Measurements from ENCODE around the gene MAPK12. TPM values are rescaled to one million over a fixed set of nuclear protein-coding genes. Genes with fewer than 3 reads are reported as not detected.

The MAPK12 gene
- polyA plus RNA-seq, 1 experiment = 26.6 TPM

GRCh38 chr22:50226875-50227165 is 34.7 kb downstream of the MAPK12 start:
- H3K27ac ChIP-seq (ENCODE audit: low read depth, low read length) = no peak overlapping the region
- ChIA-PET CTCF (no interaction called here), POLR2A (interaction anchor here (0.5 to 0.6 kb wide), 2 partner anchors 9 to 258 kb away, joined by 3 to 5 read pairs; no protein-coding TSS in a partner anchor)
- H3K27me3 ChIP-seq (ENCODE audit: control insufficient read depth, insufficient read depth, low read length) = no peaks in the 10 kb centered on the region
- no peaks in the 10 kb centered on the region; the same call in 1 of the 2 replicates for H3K9me3 ChIP-seq (ENCODE audit: control insufficient read depth, insufficient read depth, low read length)
- TF ChIP-seq CTCF (IDR thresholded peaks at IDR 0.05; ENCODE audit: low read depth, low read length) = no peak
- no peak for DNase-seq (ENCODE audit: low read depth, low spot score)
- no peak overlapping the region for H3K4me3 ChIP-seq (ENCODE audit: low read depth, low read length)

GRCh38 chr22:50226063-50226874 is 35.2 kb downstream of the MAPK12 start:
- no peak for DNase-seq (ENCODE audit: low read depth, low spot score)
- Histone ChIP-seq H3K4me3 (ENCODE audit: low read depth, low read length) (no peak overlapping the region), H3K27ac (ENCODE audit: low read depth, low read length) (no peak overlapping the region), H3K27me3 (ENCODE audit: control insufficient read depth, insufficient read depth, low read length) (no peaks in the 10 kb centered on the region), H3K9me3 (ENCODE audit: control insufficient read depth, insufficient read depth, low read length) (peaks cover under 1% of the 10 kb centered on the region; the same call in 1 of the 2 replicates)
- ChIA-PET CTCF (no interaction called here), POLR2A (interaction anchor here (0.6 kb wide), 1 partner anchor 10 kb away, joined by 3 read pairs; no protein-coding TSS in a partner anchor)
- TF ChIP-seq CTCF (IDR thresholded peaks at IDR 0.05; ENCODE audit: low read depth, low read length) = no peak

GRCh38 chr22:50225200-50225969 is 36.1 kb downstream of the MAPK12 start:
- peaks cover 5% of the 10 kb centered on the region; the same call in 1 of the 2 replicates for H3K9me3 ChIP-seq (ENCODE audit: control insufficient read depth, insufficient read depth, low read length)
- no peak for TF ChIP-seq CTCF (IDR thresholded peaks at IDR 0.05; ENCODE audit: low read depth, low read length)
- DNase-seq (ENCODE audit: low read depth, low spot score) = no peak
- ChIA-PET CTCF (no interaction called here), POLR2A (no interaction called here)
- H3K27ac ChIP-seq (ENCODE audit: low read depth, low read length) = no peak overlapping the region
- no peaks in the 10 kb centered on the region for H3K27me3 ChIP-seq (ENCODE audit: control insufficient read depth, insufficient read depth, low read length)
- no peak overlapping the region for H3K4me3 ChIP-seq (ENCODE audit: low read depth, low read length)

GRCh38 chr22:50224071-50224470 is 37.4 kb downstream of the MAPK12 start:
- no peak overlapping the region for H3K27ac ChIP-seq (ENCODE audit: low read depth, low read length)
- DNase-seq (ENCODE audit: low read depth, low spot score) = no peak
- ChIA-PET POLR2A (no interaction called here), CTCF (no interaction called here)
- H3K4me3 ChIP-seq (ENCODE audit: low read depth, low read length) = no peak overlapping the region
- no peaks in the 10 kb centered on the region for H3K27me3 ChIP-seq (ENCODE audit: control insufficient read depth, insufficient read depth, low read length)
- TF ChIP-seq CTCF (IDR thresholded peaks at IDR 0.05; ENCODE audit: low read depth, low read length) = no peak
- H3K9me3 ChIP-seq (ENCODE audit: control insufficient read depth, insufficient read depth, low read length) = peaks cover 9% of the 10 kb centered on the region; the same call in 1 of the 2 replicates

- no peak for TF ChIP-seq CTCF (IDR thresholded peaks at IDR 0.05; ENCODE audit: low read depth, low read length)
- no peak overlapping the region for H3K27ac ChIP-seq (ENCODE audit: low read depth, low read length)
- ChIA-PET POLR2A (interaction anchor here (0.6 kb wide), 1 partner anchor 8 kb away, joined by 8 read pairs; no protein-coding TSS in a partner anchor), CTCF (interaction anchor here (0.9 to 1.0 kb wide), 2 partner anchors 15 to 18 kb away, joined by 3 to 4 read pairs; no protein-coding TSS in a partner anchor)
- H3K27me3 ChIP-seq (ENCODE audit: control insufficient read depth, insufficient read depth, low read length) = no peaks in the 10 kb centered on the region
- DNase-seq (ENCODE audit: low read depth, low spot score) = no peak
- peaks cover 16% of the 10 kb centered on the region; the same call in 1 of the 2 replicates for H3K9me3 ChIP-seq (ENCODE audit: control insufficient read depth, insufficient read depth, low read length)
- no peak overlapping the region for H3K4me3 ChIP-seq (ENCODE audit: low read depth, low read length)
Observed at GRCh38 chr22:50222508-50222907, 39.0 kb downstream of the MAPK12 start.

Data from AG04450 (cell line).